ENCODE measurements around the gene NDUFB11.
A peak's percentile ranks its signal among the peaks of the same experiment; 100 is the strongest.
"Not testable (repeated sequence)": the region's sequence is repeated elsewhere in the genome, so short reads cannot be mapped to it uniquely, and the experiment has no call there.

Gene NDUFB11

DNA sequence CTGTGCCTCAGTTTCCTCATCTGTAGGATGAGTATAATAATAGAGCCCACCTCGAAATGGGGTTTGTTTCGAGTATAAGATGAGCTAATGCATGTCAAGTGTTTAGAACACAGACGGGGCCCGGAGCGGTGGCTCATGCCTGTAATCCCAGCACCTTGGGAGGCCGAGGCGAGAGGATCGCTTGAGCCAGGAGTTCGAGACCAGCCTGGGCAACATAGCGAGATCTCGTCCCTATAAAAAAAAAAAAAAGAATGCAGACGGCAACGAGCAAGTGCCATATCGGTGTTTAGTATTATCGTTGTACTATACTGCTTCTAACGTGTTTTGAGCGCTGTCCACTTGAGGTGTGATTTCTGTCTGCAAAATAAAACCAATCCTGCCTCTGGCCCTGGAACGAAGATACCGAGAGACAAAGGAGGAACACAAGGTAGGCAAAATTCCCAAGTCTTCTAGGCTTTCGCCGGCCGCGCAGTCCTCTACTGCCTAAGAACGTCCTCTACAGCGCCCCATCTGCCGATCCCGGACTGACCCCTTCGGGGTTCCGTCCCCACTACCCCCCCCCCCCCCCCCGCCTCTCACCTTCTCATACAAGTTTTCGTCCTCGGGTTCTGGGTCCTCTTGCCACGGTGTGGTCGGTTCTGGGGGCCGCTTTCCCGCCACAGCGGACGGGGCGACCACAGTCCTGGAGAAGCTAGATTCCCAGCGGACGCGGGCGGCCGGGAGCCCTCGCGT, 442 bp downstream of the NDUFB11 start:
- DNase-seq (ENCODE audit: low read depth, low spot score), result no peak
- CTCF ChIA-PET, result interaction anchor here (0.9 to 2.0 kb wide), 9 partner anchors 9 to 180 kb away, joined by 3 to 17 read pairs (median 5); no protein-coding TSS in a partner anchor
- TF ChIP-seq, protein P1, sequence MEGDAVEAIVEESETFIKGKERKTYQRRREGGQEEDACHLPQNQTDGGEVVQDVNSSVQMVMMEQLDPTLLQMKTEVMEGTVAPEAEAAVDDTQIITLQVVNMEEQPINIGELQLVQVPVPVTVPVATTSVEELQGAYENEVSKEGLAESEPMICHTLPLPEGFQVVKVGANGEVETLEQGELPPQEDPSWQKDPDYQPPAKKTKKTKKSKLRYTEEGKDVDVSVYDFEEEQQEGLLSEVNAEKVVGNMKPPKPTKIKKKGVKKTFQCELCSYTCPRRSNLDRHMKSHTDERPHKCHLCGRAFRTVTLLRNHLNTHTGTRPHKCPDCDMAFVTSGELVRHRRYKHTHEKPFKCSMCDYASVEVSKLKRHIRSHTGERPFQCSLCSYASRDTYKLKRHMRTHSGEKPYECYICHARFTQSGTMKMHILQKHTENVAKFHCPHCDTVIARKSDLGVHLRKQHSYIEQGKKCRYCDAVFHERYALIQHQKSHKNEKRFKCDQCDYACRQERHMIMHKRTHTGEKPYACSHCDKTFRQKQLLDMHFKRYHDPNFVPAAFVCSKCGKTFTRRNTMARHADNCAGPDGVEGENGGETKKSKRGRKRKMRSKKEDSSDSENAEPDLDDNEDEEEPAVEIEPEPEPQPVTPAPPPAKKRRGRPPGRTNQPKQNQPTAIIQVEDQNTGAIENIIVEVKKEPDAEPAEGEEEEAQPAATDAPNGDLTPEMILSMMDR (IDR thresholded peaks at IDR 0.05; ENCODE audit: insufficient read depth, low read length, missing control alignments), result no peak
- peak overlapping the region; percentile 80 for H3K4me3 ChIP-seq (ENCODE audit: low read depth, low read length)
- POLR2A ChIA-PET, result interaction anchor here (0.7 to 1.2 kb wide), 2 partner anchors 15 kb away, joined by 3 to 7 read pairs; no protein-coding TSS in a partner anchor

DNA sequence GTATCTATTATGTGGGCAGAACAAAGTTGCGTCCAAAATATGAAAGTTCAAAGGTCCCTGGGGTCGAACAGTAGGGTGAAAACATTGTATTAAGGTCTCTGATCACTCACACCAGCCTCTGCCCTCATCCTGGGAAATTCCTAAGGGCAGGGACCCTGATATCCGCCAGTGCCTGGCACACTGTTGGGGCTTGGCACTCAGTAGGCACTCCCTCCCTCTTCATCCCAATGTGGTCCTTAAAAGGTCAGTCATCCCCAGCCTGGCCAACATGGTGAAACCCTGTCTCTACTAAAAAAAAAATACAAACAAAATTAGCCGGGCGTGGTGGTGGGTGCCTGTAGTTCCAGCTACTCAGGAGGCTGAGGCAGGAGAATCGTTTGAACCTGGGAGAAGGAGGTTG, 6.3 kb downstream of the NDUFB11 start:
- ChIA-PET CTCF (no interaction called here), POLR2A (no interaction called here)
- TF ChIP-seq, protein P1 (IDR thresholded peaks at IDR 0.05; ENCODE audit: insufficient read depth, low read length, missing control alignments), result no peak
- H3K4me3 ChIP-seq (ENCODE audit: low read depth, low read length), result no peak overlapping the region
- DNase-seq (ENCODE audit: low read depth, low spot score), result no peak

DNA sequence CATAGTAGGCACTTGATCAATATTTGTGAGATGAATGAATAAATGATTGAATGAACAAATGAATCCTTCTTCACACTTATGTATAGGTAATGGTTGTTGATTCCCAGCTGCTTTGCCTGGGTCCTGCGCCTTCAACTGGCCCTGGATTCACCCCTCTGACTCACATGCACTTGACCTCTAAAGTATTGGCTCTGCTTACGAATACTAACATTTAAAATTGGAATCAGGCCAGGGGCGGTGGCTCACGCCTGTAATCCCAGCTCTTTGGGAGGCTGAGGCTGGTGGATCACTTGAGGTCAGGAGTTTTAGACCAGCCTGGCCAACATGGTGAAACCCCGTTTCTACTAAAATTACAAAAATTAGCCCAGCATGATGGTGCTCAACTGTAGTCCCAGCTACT, 8.9 kb downstream of the NDUFB11 start:
- H3K4me3 ChIP-seq (ENCODE audit: low read depth, low read length); POLR2A ChIA-PET; DNase-seq (ENCODE audit: low read depth, low spot score): not testable (repeated sequence)
- CTCF ChIA-PET, result interaction anchor here (2.4 kb wide), 1 partner anchor 9 kb away, joined by 17 read pairs; the partner anchor contains the start of genes NDUFB11 and RBM10

DNA sequence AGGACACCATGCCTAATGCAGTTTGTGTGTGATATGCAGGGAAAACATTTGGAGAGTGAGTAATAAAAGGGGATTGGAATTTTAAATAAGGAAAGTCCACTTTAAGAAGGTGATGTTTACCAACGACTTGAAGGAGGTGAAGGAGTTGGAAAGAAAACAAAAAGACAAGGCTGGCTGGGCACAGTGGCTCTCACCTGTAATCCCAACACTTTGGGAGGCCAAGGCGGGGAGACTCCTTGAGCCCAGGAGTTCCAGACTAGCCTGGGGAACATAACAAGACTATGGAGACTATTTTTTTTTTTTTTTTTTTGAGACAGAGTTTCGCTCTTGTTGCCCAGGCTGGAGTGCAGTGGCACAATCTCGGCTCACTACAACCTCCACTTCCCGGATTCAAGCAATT, 11.0 kb downstream of the NDUFB11 start:
- no peak overlapping the region for H3K4me3 ChIP-seq (ENCODE audit: low read depth, low read length)
- TF ChIP-seq, protein P1 (IDR thresholded peaks at IDR 0.05; ENCODE audit: insufficient read depth, low read length, missing control alignments), result no peak
- POLR2A ChIA-PET, result no interaction called here
- DNase-seq (ENCODE audit: low read depth, low spot score), result no peak
- CTCF ChIA-PET, result interaction anchor here (2.4 kb wide), 1 partner anchor 11 kb away, joined by 17 read pairs; the partner anchor contains the start of genes NDUFB11 and RBM10

DNA sequence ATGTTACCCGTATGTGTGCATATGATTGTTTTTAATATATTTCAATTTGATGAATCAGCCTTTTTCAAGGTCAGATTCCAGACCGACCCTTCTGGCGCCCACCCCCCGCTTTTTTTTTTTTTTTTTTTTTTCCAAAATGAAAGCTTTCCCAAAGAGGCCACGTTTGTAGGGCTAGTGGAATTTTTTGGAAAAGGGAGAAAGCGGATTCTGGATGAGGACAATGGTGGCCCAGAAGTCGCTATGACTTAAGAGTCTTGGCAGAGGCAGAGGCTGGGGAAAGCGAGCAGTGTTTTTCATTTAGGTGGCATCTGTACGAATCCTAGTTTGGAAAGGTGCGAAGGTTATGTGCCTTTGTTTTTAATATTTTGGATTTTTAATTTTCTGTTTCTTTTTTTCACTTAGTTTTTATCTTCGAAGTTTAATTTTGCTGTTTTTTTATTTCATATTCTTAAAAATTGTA, 14.6 kb downstream of the NDUFB11 start:
- ChIA-PET POLR2A (interaction anchor here (0.6 to 1.1 kb wide), 3 partner anchors 14 to 64 kb away, joined by 3 to 7 read pairs (median 4); partner anchors contain the start of genes NDUFB11 and RBM10), CTCF (interaction anchor here (1.1 kb wide), 1 partner anchor 15 kb away, joined by 4 read pairs; the partner anchor contains the start of genes NDUFB11 and RBM10)
- peak overlapping the region; percentile 66 for H3K4me3 ChIP-seq (ENCODE audit: low read depth, low read length)
- TF ChIP-seq, protein P1 (IDR thresholded peaks at IDR 0.05; ENCODE audit: insufficient read depth, low read length, missing control alignments), result no peak
- DNase-seq (ENCODE audit: low read depth, low spot score), result no peak

DNA sequence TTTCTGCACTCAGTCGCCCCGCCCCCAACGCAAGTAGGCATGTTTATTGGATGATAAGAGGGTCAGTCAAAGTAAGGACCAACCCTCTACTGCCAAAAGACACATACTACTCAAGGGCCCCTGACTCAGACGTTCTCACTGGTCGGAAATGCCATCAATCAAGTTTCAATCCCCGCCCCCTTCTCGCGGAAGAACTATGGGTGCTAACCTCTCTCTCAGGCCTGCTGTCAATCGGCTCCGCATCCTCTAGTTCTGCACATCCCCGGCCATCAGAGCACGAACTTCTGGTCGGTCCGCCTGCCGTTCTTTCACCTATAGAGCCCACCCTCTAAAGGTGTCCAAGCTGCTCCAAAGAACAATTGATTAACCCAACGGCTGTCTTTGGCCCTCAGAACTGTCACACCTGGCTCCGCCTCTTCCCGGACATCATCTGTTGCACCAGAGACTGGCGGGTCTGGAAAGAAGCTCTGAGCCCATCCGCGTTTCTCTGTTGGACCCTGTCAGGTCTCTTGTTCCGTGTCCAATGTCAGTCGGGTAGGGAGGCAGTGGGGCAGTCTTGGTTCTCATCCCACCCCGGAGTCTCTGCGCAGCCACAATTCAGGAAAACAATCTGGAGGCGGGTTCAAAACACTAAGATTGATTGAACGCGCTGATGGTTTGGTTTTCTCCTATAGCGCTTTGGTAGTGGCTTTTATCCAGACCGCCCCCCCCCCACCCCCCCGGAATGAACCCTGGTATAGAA, 15.2 kb downstream of the NDUFB11 start:
- DNase-seq (ENCODE audit: low read depth, low spot score), result peak; percentile 86
- H3K4me3 ChIP-seq (ENCODE audit: low read depth, low read length), result peak overlapping the region; percentile 66
- TF ChIP-seq, protein P1 (IDR thresholded peaks at IDR 0.05; ENCODE audit: insufficient read depth, low read length, missing control alignments), result no peak
- ChIA-PET POLR2A (interaction anchor here (0.6 to 1.1 kb wide), 3 partner anchors 14 to 63 kb away, joined by 3 to 7 read pairs (median 4); partner anchors contain the start of genes NDUFB11 and RBM10), CTCF (interaction anchor here (1.1 kb wide), 1 partner anchor 16 kb away, joined by 5 read pairs; the partner anchor contains the start of genes NDUFB11 and RBM10)

DNA sequence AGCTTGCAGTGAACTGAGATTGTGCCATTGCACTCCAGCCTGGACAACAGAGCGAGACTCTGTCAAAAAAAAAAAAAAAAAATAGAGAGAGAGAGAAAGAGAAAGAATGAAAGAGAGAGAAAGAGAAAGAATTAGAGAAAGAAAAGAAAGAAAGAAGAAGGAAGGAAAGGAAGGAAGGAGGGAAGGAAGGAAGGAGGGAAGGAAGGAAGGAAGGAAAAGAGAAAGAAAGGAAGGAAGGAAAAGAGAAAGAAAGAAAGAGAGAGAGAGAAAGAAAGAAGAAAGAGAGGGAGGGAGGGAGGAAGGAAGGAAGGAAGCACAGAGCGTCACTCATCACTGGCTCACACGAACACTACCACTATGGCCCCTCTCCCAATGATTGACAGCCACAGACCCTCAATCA, 20.0 kb downstream of the NDUFB11 start:
- DNase-seq (ENCODE audit: low read depth, low spot score); POLR2A ChIA-PET; H3K4me3 ChIP-seq (ENCODE audit: low read depth, low read length); CTCF ChIA-PET: not testable (repeated sequence)

DNA sequence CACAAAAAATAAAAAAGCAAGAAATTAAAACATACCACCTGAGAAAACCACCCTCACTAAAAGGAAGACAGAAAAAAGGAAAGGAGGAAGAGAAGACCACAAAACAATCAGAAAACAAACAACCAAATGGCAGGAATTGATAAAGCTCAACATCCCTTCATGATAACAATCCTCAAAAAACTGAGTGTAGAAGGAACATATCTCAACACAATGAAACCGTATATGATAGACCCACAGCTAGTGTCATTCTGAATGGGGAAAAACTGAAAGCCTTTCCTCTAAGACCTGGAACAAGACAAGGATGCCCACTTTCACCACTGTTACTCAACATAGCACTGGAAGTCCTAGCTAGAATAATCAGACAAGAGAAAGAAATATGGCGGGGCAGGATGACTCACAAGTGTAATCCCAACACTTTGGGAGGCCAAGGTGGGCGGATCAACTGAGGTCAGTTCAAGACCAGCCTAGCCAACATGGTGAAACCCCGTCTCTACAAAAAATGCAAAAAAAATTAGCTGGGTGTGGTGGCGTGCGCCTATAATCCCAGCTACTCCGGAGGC, 27.9 kb downstream of the NDUFB11 start:
- CTCF ChIA-PET; DNase-seq (ENCODE audit: low read depth, low spot score); H3K4me3 ChIP-seq (ENCODE audit: low read depth, low read length): not testable (repeated sequence)
- POLR2A ChIA-PET, result interaction anchor here (0.6 kb wide), 1 partner anchor 528 kb away, joined by 3 read pairs; no protein-coding TSS in a partner anchor
